Activated naive CD4-positive, alpha-beta T cell treated with anti-CD3 and anti-CD28 coated beads for 36 hours (primary cell): ENCODE data around the gene RAD51B. TPM values are rescaled to one million over a fixed set of nuclear protein-coding genes. Genes with fewer than 3 reads are reported as not detected.

Experiments
- CTCF ChIA-PET: fragments of 350-600 bp; sonication (Branson Sonifier 250); formaldehyde crosslinking; loops from one replicate; lab custom pipeline; 2021; ENCODE audit warnings: antibody characterized with exemption; lab: Charles Lee
- DNase-seq: peaks from one replicate; pipeline ENCODE4 v3.0.0-alpha.2; 2020
- H3K27ac Mint-ChIP-seq: one replicate; pipeline ENCODE4 v1.8.0; 2021; ENCODE audit warnings: mild to moderate bottlenecking, mixed read lengths
- H3K27me3 Mint-ChIP-seq: one replicate; pipeline ENCODE4 v1.8.0; 2021; ENCODE audit warnings: low read depth, mixed read lengths
- H3K36me3 Mint-ChIP-seq: one replicate; pipeline ENCODE4 v1.8.0; 2021; ENCODE audit warnings: low read depth, mixed read lengths
- H3K4me1 Mint-ChIP-seq: one replicate; pipeline ENCODE4 v1.8.0; 2021; ENCODE audit warnings: low read depth, mixed read lengths
- H3K4me3 Mint-ChIP-seq: one replicate; pipeline ENCODE4 v1.8.0; 2021; ENCODE audit warnings: mild to moderate bottlenecking, moderate library complexity, mixed read lengths
- H3K9me3 Mint-ChIP-seq: one replicate; pipeline ENCODE4 v1.8.0; 2021; ENCODE audit warnings: mixed read lengths
- intact Hi-C: fragments of 100-400 bp; cut with micrococcal nuclease; formaldehyde crosslinking; loops from one replicate; pipeline ENCODE4 v1.15.1; 2023
- total RNA-seq, 2 experiments: library from RNA; stranded (reverse); gene quantifications; one replicate each; pipeline ENCODE4 v1.2.3, GENCODE V29; 2021

Gene RAD51B
- total RNA-seq, 2 experiments from 2014 or later: 44.8 to 47.6 TPM

DNA sequence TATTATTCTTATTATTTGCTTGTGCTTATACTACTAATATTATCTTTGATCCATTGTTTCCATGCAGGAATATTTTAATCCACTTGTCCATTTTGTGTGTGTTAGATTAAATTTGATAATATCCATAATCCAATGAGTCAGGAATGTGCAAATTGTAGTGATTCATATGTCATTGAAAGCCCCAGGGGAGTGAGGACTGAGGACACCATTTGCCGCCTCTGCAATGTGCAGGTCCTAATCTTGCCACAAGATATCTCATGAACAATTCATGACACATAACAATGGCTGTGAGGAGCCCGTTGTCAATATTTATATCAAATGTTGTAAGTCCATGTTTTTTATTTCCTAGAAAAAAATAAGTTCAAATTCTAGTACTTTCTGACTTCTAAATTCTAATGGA is 722.8 kb downstream of the RAD51B start:
- Mint-ChIP-seq H3K9me3 (no peaks in the 10 kb centered on the region), H3K4me3 (no peak overlapping the region), H3K36me3 (no peaks in the 10 kb centered on the region), H3K27me3 (no peaks in the 10 kb centered on the region), H3K4me1 (peaks cover 3% of the 10 kb centered on the region), H3K27ac (no peak overlapping the region)
- intact Hi-C loops: no loop called here
- CTCF ChIA-PET: no interaction called here
- DNase-seq: no peak

DNA sequence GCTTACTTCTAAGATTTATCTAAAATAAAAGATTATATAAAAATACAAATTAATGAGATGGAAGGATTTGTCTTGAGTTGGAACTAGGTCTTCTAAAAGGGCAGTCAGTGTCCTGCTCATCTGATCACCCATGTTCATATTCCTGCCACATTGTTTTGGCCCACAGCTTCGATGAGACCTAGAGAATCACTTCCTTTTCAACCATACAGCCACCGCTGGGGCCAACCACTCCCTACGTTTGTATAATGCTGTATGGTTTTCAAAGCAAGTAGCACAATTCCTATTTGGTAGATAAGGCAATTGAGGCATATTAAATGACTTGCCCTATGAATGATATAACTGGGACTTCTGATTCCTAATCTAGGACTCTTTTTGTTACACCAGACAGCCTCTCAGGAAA is 723.9 kb downstream of the RAD51B start:
- Mint-ChIP-seq H3K4me3 (no peak overlapping the region), H3K27me3 (no peaks in the 10 kb centered on the region), H3K36me3 (no peaks in the 10 kb centered on the region), H3K4me1 (peaks cover 3% of the 10 kb centered on the region), H3K9me3 (no peaks in the 10 kb centered on the region), H3K27ac (no peak overlapping the region)
- intact Hi-C loops: no loop called here
- CTCF ChIA-PET: no interaction called here
- DNase-seq: no peak

DNA sequence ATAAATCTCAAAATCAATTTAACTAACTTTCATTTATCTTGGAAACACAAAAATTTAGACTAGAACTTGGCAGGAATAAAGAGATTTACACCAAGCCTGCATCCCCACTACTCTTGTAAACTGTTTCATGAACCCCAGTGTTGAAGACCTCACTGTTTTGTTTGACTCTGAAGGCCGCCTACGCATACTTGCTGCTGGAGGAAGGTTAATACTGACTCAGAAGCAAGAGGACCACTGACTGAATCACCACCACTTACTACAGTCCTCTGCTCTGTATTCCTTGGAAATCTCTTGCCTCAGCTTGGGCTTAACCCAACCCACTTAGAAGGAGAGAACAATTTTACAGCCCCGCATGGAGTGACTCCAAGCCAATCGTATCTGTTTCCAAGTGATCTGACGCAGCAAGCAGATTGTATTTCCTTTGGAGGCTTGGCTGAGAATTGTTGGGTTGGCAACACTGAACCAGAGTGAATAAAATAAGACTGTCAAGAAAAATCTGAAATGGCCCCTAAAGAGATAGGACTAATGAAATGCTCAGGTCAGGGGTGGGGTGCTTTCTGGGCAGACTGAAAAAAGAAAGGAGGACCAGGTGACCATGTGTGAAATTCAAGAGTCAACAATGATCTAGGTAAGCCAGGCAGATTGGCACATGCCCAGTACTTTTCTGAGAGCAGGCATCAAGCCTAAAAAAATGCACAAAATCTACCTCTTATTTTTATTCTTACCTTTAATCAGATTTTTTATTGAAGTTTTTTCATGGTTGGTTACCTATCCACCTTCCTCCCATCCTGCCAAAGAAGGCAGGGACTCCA is 724.7 kb downstream of the RAD51B start:
- DNase-seq: no peak
- intact Hi-C loops: no loop called here
- no peaks in the 10 kb centered on the region for H3K27me3 Mint-ChIP-seq
- H3K36me3 Mint-ChIP-seq: no peaks in the 10 kb centered on the region
- CTCF ChIA-PET: no interaction called here
- H3K9me3 Mint-ChIP-seq: no peaks in the 10 kb centered on the region
- H3K4me3 Mint-ChIP-seq: no peak overlapping the region
- H3K27ac Mint-ChIP-seq: no peak overlapping the region
- H3K4me1 Mint-ChIP-seq: peaks cover 3% of the 10 kb centered on the region

DNA sequence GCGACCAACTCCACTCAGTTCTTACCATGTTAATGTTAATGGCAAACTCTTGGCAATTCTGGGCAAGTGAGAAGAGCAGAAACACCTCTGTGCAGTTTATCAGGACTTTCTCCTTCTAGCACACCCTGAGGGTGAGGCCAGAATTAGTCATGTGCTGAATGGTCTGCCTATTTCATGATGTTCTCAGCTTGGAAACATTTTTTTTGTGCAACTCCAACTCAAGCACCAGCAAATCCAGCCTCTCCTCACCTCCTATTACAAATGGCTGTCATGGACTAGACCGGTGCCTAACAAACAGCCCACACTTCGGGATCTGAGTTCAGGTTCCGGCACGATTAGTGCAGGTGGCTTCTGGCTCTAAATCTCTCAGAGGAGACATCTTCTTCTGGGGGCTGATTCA is 727.3 kb downstream of the RAD51B start:
- no peaks in the 10 kb centered on the region for H3K36me3 Mint-ChIP-seq
- no peak for DNase-seq
- H3K27me3 Mint-ChIP-seq: no peaks in the 10 kb centered on the region
- H3K9me3 Mint-ChIP-seq: no peaks in the 10 kb centered on the region
- H3K27ac Mint-ChIP-seq: no peak overlapping the region
- CTCF ChIA-PET: no interaction called here
- peaks cover 3% of the 10 kb centered on the region for H3K4me1 Mint-ChIP-seq
- no peak overlapping the region for H3K4me3 Mint-ChIP-seq
- intact Hi-C loops: no loop called here

DNA sequence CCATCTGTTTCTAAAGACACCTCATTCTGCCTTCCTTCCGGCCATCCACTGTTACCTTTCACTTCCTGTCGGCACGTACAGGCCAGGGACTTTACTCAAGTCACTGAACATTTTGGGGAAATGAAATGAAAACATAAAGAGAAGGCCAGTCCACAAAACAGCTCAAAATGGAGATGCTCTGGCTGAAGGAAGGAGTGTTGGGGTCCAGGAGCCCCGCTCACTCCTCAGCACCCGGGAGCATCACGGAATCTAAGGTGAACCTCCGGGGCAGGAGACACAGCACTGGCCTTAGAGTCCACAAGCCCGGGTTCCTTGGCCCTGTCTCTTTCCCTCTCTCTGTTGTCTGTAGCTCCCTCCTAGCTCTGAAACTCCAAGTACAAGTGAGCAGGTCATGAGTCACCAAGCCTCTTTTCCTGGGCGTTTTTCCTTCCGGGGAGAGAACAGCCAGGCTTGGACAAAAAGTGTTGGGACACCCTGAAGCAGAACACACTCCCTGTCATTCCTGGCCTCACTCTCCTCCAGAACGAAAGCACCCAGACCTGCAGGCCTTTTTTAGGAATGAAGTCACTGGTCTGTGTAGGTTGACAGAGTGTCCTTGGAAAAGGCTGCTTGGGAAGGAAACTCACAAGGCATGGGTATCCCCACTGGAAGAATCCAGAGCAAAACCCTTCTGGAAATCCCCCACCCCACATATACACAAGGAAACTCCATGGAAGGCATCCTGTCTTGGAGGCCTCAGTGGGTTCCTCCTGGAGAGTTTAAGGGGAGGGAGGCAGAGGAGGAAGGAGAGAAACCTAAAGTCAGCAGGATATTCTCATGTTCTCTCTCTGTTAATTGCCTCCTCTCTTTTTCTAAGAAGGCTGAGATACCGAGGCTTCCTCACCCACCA is 728.0 kb downstream of the RAD51B start:
- CTCF ChIA-PET: no interaction called here
- H3K4me1 Mint-ChIP-seq: peaks cover 3% of the 10 kb centered on the region
- H3K27me3 Mint-ChIP-seq: no peaks in the 10 kb centered on the region
- H3K4me3 Mint-ChIP-seq: no peak overlapping the region
- intact Hi-C loops: no loop called here
- no peak for DNase-seq
- no peak overlapping the region for H3K27ac Mint-ChIP-seq
- no peaks in the 10 kb centered on the region for H3K9me3 Mint-ChIP-seq
- H3K36me3 Mint-ChIP-seq: no peaks in the 10 kb centered on the region

DNA sequence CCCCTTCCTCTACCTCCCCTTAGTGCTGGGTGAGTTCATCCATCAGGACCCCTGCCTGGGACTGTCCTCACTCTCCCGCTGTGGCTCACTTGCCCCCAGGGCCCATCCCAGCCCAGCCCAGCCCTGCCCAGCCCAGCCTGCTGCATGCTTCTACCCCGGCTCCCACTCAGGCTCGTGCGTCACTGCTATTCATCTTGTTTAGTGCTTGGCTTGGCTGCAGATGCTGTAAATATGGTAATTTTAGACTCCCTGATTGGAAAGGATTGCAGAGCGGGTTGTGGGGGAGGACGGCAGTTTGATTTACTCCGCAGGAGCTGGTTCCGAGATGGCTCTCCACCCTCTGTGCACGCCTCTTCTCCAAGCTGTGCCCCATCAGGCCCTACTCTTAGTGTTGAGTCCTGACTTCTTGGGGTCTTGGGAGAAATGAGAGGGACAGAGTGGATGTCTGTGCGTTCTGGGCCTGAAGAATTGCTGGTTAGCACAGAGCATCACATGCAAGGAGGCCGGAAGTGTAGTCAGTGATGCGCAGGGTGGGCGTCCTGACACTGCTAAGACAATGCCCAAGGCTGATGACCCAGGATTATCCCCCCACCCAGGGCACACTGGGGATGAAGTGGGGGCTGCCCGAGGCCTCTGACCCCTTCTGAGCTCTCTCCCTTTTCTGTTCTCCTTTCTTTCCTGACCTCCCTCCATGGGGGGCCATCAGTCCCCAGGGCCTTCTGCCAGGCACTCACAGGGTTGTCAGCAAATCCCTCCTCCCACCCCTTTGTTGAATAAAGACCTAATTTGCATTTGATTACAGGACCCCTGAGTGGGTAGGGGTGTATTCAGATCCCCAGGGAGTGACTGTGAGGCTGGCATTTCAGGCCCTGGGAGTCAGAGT is 728.9 kb downstream of the RAD51B start:
- H3K27me3 Mint-ChIP-seq: no peaks in the 10 kb centered on the region
- no peak overlapping the region for H3K4me3 Mint-ChIP-seq
- H3K9me3 Mint-ChIP-seq: no peaks in the 10 kb centered on the region
- intact Hi-C loops: no loop called here
- CTCF ChIA-PET: no interaction called here
- no peak for DNase-seq
- peaks cover 8% of the 10 kb centered on the region for H3K4me1 Mint-ChIP-seq
- H3K27ac Mint-ChIP-seq: no peak overlapping the region
- no peaks in the 10 kb centered on the region for H3K36me3 Mint-ChIP-seq

DNA sequence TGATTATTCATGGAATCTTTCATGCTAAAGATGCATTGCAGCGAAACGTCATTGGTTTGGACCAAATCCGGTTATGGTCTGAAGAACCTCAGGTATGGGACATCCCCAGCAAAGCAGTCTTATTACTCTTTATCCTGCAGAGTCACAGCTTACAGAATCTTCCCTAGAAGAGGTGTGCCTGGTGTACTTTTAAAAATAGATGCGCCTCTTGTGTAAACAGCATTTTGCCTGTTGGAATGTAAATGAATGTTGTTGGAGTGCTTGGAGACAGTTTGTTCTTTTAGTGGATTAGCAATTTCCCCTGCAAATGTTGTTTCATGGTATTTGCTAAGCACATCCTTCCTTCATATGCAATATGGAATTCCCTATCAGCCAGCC is 730.7 kb downstream of the RAD51B start:
- Mint-ChIP-seq H3K4me1 (peaks cover 7% of the 10 kb centered on the region), H3K27ac (no peak overlapping the region), H3K4me3 (no peak overlapping the region), H3K9me3 (no peaks in the 10 kb centered on the region), H3K27me3 (no peaks in the 10 kb centered on the region), H3K36me3 (no peaks in the 10 kb centered on the region)
- CTCF ChIA-PET: interaction anchor here (0.6 kb wide), 1 partner anchor 224 kb away, joined by 3 read pairs; no protein-coding TSS in a partner anchor
- no peak for DNase-seq
- intact Hi-C loops: no loop called here

DNA sequence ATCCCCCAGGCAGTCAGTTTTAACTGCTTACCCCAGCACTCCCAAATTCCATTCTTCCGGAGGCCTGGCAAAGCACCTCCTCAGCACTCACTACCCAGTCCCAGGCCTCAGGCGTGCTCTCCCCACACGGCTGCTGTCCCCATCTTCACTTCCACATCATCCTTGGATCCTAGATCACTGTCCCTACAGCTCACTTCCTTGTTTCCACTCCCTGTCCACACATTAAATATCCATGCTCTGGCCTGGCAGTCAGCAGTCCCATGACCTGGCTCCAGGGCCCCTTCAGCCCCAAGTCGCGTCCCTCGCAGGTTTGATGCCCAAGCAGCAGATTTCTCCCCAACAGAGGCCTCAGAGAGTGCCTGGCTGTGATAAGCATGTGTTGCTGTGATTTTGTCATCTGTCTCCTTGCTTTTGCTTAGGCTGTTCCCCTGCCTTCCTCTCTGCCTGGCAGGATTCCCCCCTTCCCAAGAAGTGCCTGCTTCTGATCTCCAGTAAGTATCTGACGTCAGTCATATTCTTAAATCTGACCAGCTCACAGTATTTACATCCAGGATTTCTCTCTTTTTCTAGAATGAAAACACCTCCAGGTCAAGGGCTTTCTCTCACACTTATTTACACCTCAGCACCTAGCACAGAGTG is 731.6 kb downstream of the RAD51B start:
- DNase-seq: no peak
- H3K4me1 Mint-ChIP-seq: peaks cover 7% of the 10 kb centered on the region
- H3K9me3 Mint-ChIP-seq: no peaks in the 10 kb centered on the region
- no peak overlapping the region for H3K4me3 Mint-ChIP-seq
- no peaks in the 10 kb centered on the region for H3K36me3 Mint-ChIP-seq
- CTCF ChIA-PET: no interaction called here
- intact Hi-C loops: no loop called here
- no peaks in the 10 kb centered on the region for H3K27me3 Mint-ChIP-seq
- no peak overlapping the region for H3K27ac Mint-ChIP-seq

DNA sequence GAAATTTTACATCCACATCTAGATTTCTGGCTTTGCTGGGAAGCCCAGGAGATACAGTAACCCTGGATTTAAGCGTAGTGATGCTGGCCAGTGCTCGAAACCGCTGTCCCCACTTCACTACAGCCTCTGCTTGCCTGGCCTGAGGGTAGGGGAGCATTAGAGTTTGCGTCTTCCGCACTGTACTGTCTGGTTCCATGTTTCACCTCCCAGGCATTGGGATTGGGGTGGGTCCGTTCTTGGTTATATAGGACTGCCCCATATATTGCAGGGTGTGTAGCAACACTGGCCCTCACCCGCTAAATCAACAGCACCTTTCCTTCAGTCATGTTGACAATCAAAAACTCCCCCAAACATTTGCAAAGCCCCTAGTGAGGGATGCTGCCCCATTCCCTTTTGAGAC is 732.5 kb downstream of the RAD51B start:
- CTCF ChIA-PET: no interaction called here
- H3K36me3 Mint-ChIP-seq: no peaks in the 10 kb centered on the region
- H3K27ac Mint-ChIP-seq: no peak overlapping the region

DNA sequence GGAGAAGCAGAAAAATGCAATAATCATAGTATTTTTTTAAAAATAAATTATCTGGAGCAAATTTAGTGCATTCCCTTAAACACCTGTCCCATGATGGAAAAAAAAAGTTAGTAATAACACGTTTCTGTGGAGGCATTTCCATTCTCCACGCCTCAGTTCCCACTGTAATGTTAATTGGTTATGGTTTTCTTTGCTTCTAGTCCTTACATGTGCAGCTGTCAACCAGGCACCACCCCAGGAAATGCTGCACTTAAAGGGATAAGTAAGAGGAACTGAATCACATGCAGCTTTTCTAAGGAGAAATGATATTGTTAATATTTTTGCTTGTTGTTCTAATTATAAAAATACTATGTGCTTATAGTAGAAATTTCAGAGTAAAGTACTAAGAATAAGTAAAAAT is 733.0 kb downstream of the RAD51B start:
- H3K27ac Mint-ChIP-seq: no peak overlapping the region
- H3K27me3 Mint-ChIP-seq: no peaks in the 10 kb centered on the region
- CTCF ChIA-PET: no interaction called here
- H3K4me3 Mint-ChIP-seq: no peak overlapping the region
- no peaks in the 10 kb centered on the region for H3K36me3 Mint-ChIP-seq
- no peaks in the 10 kb centered on the region for H3K9me3 Mint-ChIP-seq
- DNase-seq: no peak
- intact Hi-C loops: no loop called here
- H3K4me1 Mint-ChIP-seq: peaks cover 7% of the 10 kb centered on the region

More for the DNA sequence above, 732.5 kb downstream of the RAD51B start:
- no peaks in the 10 kb centered on the region for H3K27me3 Mint-ChIP-seq
- no peaks in the 10 kb centered on the region for H3K9me3 Mint-ChIP-seq
- DNase-seq: no peak
- peaks cover 7% of the 10 kb centered on the region for H3K4me1 Mint-ChIP-seq
- intact Hi-C loops: no loop called here
- H3K4me3 Mint-ChIP-seq: no peak overlapping the region

DNA sequence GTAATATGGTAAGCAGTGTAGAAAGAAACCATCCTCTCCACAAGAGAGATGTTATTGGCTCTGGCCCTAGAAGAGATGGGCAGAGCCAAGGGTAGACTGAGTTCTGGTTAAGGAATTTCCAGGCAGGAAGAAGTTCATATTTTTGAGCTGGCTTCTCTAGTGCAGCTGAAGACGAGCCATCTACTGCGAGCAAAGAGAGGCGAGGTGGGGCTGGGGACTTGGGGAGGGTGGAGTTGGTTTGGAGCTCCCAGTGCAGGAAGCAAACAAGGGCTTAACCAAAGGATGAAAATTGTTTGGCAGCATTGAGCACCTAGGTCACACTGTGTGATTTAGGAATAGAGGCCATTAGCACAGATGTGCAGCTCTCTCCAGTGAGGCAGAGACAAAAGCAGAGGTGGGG is 733.7 kb downstream of the RAD51B start:
- intact Hi-C loops: no loop called here
- H3K4me1 Mint-ChIP-seq: peaks cover 7% of the 10 kb centered on the region
- H3K36me3 Mint-ChIP-seq: no peaks in the 10 kb centered on the region
- no peak overlapping the region for H3K27ac Mint-ChIP-seq
- H3K27me3 Mint-ChIP-seq: no peaks in the 10 kb centered on the region
- H3K9me3 Mint-ChIP-seq: no peaks in the 10 kb centered on the region
- CTCF ChIA-PET: no interaction called here
- DNase-seq: no peak
- no peak overlapping the region for H3K4me3 Mint-ChIP-seq

DNA sequence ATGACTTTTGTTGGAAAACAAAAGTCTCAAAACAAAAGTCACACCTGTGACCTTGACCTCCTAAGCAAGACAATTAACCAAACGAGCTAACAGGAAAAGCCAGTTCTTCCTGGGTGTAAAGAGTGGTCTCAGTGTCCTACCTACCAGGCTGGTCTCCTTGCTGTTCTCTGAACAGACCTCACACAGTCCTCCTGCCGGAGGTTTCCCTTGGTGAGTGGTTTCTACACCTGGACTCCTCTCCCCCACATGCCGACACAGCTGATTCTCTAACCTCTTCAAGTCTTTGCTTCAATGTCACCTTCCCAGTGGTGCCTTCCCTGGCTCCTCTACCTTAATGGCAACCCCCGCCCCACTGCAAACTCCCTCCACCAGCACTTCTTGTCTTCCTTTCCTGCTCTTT is 734.7 kb downstream of the RAD51B start:
- Mint-ChIP-seq H3K4me1 (peaks cover 7% of the 10 kb centered on the region), H3K27ac (no peak overlapping the region), H3K4me3 (no peak overlapping the region), H3K27me3 (no peaks in the 10 kb centered on the region), H3K36me3 (no peaks in the 10 kb centered on the region), H3K9me3 (no peaks in the 10 kb centered on the region)
- intact Hi-C loops: no loop called here
- no peak for DNase-seq
- CTCF ChIA-PET: no interaction called here
